NOMO-1 (cell line): Measurements from ENCODE around the gene DSCAML1.

Source experiments
- DNase-seq, 2 experiments: peaks; one replicate each; lab custom pipeline; 2025; ENCODE audit not compliant: unreplicated experiment in 2 of 2; lab: John Stamatoyannopoulos, UW

The DSCAML1 gene

GRCh38 chr11:117619661-117620060, 177.4 kb downstream of the DSCAML1 start:
- no peak for DNase-seq

GRCh38 chr11:117618982-117619355, 178.0 kb downstream of the DSCAML1 start:
- no peak for DNase-seq

GRCh38 chr11:117618302-117618981, 178.6 kb downstream of the DSCAML1 start:
- no peak for DNase-seq

DNA sequence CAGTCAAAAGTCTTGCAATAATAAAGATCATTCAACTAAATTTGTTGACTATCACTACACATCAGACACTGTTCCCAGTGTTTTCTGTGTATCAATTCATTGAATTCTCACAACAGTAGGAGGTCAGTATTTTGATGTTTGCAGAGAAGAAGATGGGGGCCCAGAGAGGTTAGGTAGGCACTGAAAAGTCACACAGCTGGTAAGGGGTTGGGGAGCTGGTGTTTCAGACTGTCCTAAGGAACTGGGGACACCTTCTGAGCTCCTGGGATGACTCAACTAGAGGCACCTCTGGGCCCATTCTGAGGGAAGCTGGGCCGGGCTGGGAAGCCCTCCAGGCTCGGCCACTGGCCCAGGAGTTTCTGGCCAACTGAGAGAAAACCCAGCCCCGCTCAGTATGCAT, 180.0 kb downstream of the DSCAML1 start:
- DNase-seq, result no peak

- DNase-seq, result no peak
Measured at GRCh38 chr11:117614728-117615127, 182.3 kb downstream of the DSCAML1 start.

DNA sequence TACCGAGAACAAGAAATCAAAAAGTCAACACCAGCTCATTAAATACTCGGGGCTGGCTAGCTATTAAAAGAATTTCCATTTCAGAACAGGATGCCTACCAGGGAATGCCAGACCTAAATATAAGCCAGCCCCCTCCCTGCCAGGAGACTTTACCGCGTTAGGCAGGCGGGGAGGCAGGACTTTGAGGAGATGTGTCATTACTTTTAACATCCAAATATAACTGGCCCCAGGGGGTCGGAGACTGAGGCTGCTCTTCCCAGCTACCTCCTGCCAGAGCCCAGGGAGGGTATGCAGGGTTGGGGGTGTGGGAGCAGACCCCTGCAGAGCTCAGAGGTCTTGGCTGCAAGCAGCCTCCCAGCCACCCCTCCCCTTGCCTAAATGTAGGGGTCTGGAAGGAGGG, 183.5 kb downstream of the DSCAML1 start:
- no peak for DNase-seq

DNA sequence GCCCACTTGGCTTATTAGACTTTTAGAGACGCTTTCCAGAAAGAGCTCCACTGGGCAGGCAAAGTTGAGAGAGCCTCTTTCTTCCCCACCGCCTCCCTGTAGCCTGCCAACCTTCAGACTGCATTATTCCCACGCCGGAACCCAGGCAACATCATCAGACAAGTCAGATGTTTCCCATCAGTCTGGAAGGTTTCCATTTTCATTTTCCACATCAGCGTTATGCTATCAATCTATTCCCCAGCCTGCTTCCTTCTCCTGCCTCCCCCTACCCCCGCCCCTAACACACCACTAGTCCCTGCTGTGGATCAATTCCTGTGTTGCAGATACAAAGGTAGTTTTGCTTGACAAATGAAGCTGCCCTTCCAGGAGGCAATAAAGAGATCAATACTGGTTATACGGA, 184.8 kb downstream of the DSCAML1 start:
- no peak for DNase-seq

GRCh38 chr11:117610901-117611300, 186.1 kb downstream of the DSCAML1 start:
- no peak for DNase-seq

DNA sequence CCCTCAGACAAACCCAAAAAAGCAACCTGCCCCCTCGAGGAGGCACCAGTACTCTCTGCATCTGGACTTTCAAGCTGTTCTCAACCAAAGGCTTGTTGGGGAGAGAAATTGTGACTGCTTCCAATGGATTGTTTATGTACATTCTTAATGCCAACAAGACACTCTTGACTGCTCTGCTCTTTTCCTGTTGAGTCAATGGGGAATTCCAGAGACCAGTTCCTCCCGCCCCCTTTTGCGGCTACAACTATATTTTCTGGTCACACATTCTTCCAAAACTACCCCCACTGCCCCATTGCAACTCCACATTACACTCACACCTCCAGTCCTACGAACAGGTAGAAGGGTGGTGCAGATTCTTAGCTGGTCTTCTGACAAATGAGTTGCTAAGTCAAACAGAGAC, 187.0 kb downstream of the DSCAML1 start:
- DNase-seq, result no peak

DNA sequence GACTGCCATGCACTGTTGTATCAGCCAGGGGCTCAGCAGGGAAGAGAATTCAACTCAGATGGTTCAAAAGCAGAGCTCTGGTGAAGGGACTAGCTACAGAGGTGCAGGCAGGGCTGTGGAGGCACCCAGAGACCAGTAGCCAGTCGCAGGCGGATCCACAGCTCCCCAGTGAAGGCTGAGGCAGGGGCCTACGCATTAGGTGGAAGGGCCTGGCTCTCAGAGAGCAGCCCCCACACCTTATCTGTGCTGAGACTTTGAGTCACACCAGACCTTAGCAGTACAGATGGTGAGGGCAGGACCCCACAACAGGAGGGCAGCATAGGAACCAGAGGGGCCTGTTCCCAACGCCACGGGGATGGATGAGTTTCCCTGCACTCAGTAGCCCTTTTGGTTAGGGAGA, 189.6 kb downstream of the DSCAML1 start:
- DNase-seq, result no peak

GRCh38 chr11:117606790-117607189, 190.2 kb downstream of the DSCAML1 start:
- DNase-seq, result no peak

- DNase-seq, result no peak
Measured at GRCh38 chr11:117606211-117606610, 190.8 kb downstream of the DSCAML1 start.

GRCh38 chr11:117605331-117605730, 191.7 kb downstream of the DSCAML1 start:
- no peak for DNase-seq

GRCh38 chr11:117604336-117604995, 192.6 kb downstream of the DSCAML1 start:
- DNase-seq, result no peak

DNA sequence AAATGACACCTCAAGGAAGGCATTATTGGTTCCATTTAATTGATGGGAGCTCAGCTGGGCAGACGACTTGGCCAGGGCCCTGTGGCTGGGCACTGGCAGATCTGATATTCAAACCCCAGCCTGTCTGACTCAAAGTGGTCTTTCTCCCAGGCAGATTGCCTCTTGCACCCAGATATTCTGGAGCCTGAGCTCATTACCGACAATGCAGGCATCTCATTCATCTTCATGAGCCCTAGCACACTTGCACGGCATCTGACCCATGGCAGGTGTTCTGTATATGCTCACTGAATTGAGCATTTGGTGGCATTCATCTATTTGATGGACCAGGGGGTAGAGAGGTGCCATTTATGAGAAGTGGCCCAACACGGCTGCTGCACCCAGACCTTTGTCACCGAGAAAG, 193.1 kb downstream of the DSCAML1 start:
- DNase-seq, result no peak

- no peak for DNase-seq
Measured at GRCh38 chr11:117601006-117601708, 195.9 kb downstream of the DSCAML1 start.

GRCh38 chr11:117600234-117600783, 196.7 kb downstream of the DSCAML1 start:
- no peak for DNase-seq

- no peak for DNase-seq
Measured at GRCh38 chr11:117597071-117597470, 199.9 kb downstream of the DSCAML1 start.

GRCh38 chr11:117595440-117595839, 201.6 kb downstream of the DSCAML1 start:
- no peak for DNase-seq

- no peak for DNase-seq
Measured at GRCh38 chr11:117594721-117595120, 202.3 kb downstream of the DSCAML1 start.

DNA sequence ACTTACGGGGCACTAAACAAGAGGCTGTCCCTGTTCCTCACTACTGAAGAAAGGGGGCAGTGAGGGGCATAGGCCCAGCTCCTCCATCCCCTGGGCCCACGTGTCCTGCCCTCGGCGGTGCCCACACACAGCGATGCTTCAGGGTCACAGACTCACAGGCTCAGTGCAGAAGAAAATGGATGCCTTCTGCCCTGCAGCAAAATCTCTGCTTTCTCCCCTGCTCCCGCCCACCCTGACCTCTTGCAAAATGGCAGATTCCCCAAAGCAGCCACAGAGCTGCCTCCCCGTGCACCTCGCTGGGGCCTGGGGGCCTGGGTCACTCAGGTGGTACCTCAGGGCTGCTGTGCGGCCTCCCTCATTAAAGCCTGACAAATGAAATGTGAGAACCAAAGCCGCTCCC, 204.0 kb downstream of the DSCAML1 start:
- no peak for DNase-seq
